GM12891 (cell line): ENCODE data around the gene ST7.

ENCODE experiments used
- PAX5 ChIP-seq: IDR thresholded peaks from 2 replicates; pipeline ENCODE4 v1.6.1; 2011; ENCODE audit warnings: low read length, moderate library complexity, mild to moderate bottlenecking; ENCODE audit not compliant: insufficient read depth, severe bottlenecking
- POLR2A ChIP-seq: IDR thresholded peaks from 2 replicates; pipeline ENCODE4 v1.6.1; 2011; ENCODE audit warnings: low read depth, low read length, control low read depth
- POLR2AphosphoS5 ChIP-seq: IDR thresholded peaks from 2 replicates; pipeline ENCODE4 v1.6.1; 2011; ENCODE audit warnings: low read depth, low read length, control low read depth
- POU2F2 ChIP-seq: IDR thresholded peaks from 2 replicates; pipeline ENCODE4 v1.6.1; 2011; ENCODE audit warnings: low read depth, mild to moderate bottlenecking, control low read depth, low read length, moderate library complexity
- SPI1 ChIP-seq: IDR thresholded peaks from 2 replicates; pipeline ENCODE4 v1.6.1; 2011; ENCODE audit warnings: low read depth, low read length, control low read depth
- TAF1 ChIP-seq: IDR thresholded peaks from 2 replicates; pipeline ENCODE4 v1.6.1; 2011; ENCODE audit warnings: low read depth, low read length, control low read depth

DNA sequence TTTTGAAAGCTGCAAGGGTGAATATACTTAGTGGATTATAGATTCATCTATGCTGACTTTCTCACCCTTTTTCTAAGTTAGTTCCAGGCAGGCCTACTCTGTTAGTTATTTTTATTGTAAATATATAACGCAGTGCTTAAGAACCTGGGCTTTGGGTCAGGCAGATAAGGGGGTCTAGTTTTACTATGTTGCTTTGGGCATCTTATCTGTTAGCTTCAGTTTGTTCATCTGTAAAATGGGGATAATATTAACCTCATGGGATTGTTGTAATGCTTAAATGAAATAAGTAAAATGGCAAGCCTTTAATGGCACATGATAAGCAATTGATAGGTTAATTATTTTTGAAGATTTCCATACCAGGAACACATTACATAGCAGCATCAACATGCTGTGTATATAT is 79.5 kb downstream of the ST7 start:
- TF ChIP-seq POLR2A (no peak), POLR2AphosphoS5 (no peak), POU2F2 (no peak), TAF1 (no peak), PAX5 (no peak), SPI1 (no peak)
